ENCODE measurements around the gene PF4V1. TPM values are rescaled to one million over a fixed set of nuclear protein-coding genes. Genes with fewer than 3 reads are reported as not detected.

The PF4V1 gene
- total RNA-seq, 1 donor from 2014 or later: not detected

DNA sequence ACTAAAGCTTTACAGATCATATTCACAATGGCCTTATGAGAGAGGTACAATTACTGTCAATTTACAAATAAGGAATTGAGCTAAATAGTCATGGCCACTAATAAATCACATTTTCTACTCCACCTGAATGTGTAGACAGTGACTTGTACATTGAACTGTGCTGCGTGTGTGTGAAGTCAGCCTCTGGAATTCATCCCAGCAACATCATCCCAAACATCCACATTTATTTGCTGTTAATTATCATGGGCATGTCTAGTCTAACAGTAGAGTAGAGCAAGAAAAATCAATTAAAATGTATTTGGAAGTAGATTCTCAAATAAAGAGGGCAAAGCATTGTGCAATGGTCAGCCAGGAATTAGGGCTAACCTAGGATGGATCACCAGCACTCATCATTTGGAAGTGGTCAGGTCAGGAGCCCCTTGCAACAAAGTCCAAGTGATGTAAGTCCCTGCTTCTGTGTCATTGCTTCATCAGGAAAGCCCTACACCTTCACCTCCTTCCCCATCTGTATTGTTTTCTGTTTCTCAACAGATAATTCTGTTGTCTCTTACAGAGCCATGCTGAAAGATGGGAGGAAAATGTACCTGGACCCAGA lies 4.8 kb upstream of the PF4V1 start:
- H3K9me3 ChIP-seq (ENCODE audit: insufficient read depth, low read depth, low read length): no peaks in the 10 kb centered on the region
- FAIRE-seq: no peak
- H3K36me3 Mint-ChIP-seq (ENCODE audit: low read depth, unreplicated experiment): no peaks in the 10 kb centered on the region
- H3K4me3 ChIP-seq (ENCODE audit: insufficient read depth, low read depth, low read length): no peak overlapping the region
- no peak overlapping the region for H3K27ac ChIP-seq (ENCODE audit: low read depth, low read length)
- no peaks in the 10 kb centered on the region for H3K79me2 ChIP-seq (ENCODE audit: insufficient read depth, low read length)
- no peak overlapping the region for H3K4me3 Mint-ChIP-seq (ENCODE audit: unreplicated experiment)
- no peaks in the 10 kb centered on the region for H3K36me3 ChIP-seq (ENCODE audit: insufficient read depth, low read length)
- H3K4me1 Mint-ChIP-seq (ENCODE audit: low read depth, unreplicated experiment): peaks cover 9% of the 10 kb centered on the region
- H3K4me2 ChIP-seq (ENCODE audit: low read length): no peak overlapping the region
- H3K4me1 ChIP-seq (ENCODE audit: insufficient read depth, low read length): peaks cover under 1% of the 10 kb centered on the region
- no peaks in the 10 kb centered on the region for H3K9me3 Mint-ChIP-seq (ENCODE audit: unreplicated experiment)
- no peak for TF ChIP-seq CTCF (IDR thresholded peaks at IDR 0.05; ENCODE audit: insufficient read depth, low read depth, low read length)
- no peak for TF ChIP-seq EZH2 (IDR thresholded peaks at IDR 0.05; ENCODE audit: insufficient read depth, low read length)
- DNase-seq (ENCODE audit: low read depth): no peak
- no peak overlapping the region for H3K27ac Mint-ChIP-seq (ENCODE audit: unreplicated experiment)
- no peak overlapping the region for H3K9ac ChIP-seq (ENCODE audit: low read length)
- H3K27me3 Mint-ChIP-seq (ENCODE audit: low read depth, unreplicated experiment): no peaks in the 10 kb centered on the region
- H3K27me3 ChIP-seq (ENCODE audit: insufficient read depth, low read length): no peaks in the 10 kb centered on the region
- no peaks in the 10 kb centered on the region for H4K20me1 ChIP-seq (ENCODE audit: insufficient read depth, low read length)
- no peak overlapping the region for H2AFZ ChIP-seq (ENCODE audit: low read depth, low read length)

DNA sequence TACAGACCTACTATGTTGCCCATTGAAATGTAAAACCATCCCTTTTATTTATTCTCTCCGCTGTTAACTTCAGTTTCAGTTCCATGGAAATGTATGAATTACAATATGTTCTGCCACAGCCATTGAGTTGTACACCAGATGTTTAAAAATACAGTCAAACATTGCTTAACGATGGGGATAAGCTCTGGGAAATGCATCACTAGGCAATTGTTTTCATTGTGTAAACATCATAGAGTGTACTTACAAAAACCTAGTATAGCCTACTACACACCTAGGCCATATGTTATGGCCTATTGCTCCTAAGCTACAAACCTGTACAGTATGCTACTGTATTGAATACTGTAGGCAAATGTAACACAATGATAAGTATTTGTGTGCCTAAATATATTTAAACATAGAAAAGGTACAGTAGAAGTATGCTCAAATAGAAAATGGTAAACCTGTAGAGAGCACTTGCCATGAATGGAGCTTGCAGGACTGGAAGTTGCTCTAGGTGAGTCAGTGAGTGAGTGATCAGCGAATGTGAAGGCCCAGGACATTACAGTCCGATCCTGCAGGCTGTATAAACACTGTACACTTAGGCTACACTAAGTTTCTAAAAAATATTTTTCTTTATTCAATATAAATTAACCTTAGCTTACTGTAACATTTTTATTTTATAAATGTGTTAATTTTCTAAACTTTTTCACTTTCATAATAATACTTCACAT lies 2.7 kb upstream of the PF4V1 start:
- Mint-ChIP-seq H3K4me1 (ENCODE audit: low read depth, unreplicated experiment) (peaks cover 10% of the 10 kb centered on the region), H3K4me3 (ENCODE audit: unreplicated experiment) (no peak overlapping the region), H3K9me3 (ENCODE audit: unreplicated experiment) (no peaks in the 10 kb centered on the region), H3K36me3 (ENCODE audit: low read depth, unreplicated experiment) (no peaks in the 10 kb centered on the region), H3K27ac (ENCODE audit: unreplicated experiment) (no peak overlapping the region), H3K27me3 (ENCODE audit: low read depth, unreplicated experiment) (no peaks in the 10 kb centered on the region)
- H3K27me3 ChIP-seq (ENCODE audit: insufficient read depth, low read length): no peaks in the 10 kb centered on the region
- H3K4me1 ChIP-seq (ENCODE audit: insufficient read depth, low read length): peaks cover 2% of the 10 kb centered on the region
- no peak overlapping the region for H2AFZ ChIP-seq (ENCODE audit: low read depth, low read length)
- H3K4me3 ChIP-seq (ENCODE audit: insufficient read depth, low read depth, low read length): no peak overlapping the region
- H3K36me3 ChIP-seq (ENCODE audit: insufficient read depth, low read length): no peaks in the 10 kb centered on the region
- DNase-seq (ENCODE audit: low read depth): no peak
- H3K27ac ChIP-seq (ENCODE audit: low read depth, low read length): no peak overlapping the region
- no peaks in the 10 kb centered on the region for H4K20me1 ChIP-seq (ENCODE audit: insufficient read depth, low read length)
- H3K4me2 ChIP-seq (ENCODE audit: low read length): no peak overlapping the region
- no peaks in the 10 kb centered on the region for H3K9me3 ChIP-seq (ENCODE audit: insufficient read depth, low read depth, low read length)
- H3K79me2 ChIP-seq (ENCODE audit: insufficient read depth, low read length): no peaks in the 10 kb centered on the region
- no peak for FAIRE-seq
- no peak overlapping the region for H3K9ac ChIP-seq (ENCODE audit: low read length)
- TF ChIP-seq EZH2 (IDR thresholded peaks at IDR 0.05; ENCODE audit: insufficient read depth, low read length) (no peak), CTCF (IDR thresholded peaks at IDR 0.05; ENCODE audit: insufficient read depth, low read depth, low read length) (no peak)

- Histone ChIP-seq H3K27me3 (ENCODE audit: insufficient read depth, low read length) (no peaks in the 10 kb centered on the region), H3K4me1 (ENCODE audit: insufficient read depth, low read length) (peaks cover 2% of the 10 kb centered on the region)
- FAIRE-seq: no peak
These were observed 1.8 kb upstream of the PF4V1 start for GRCh38 chr4:73851293-73851692.

More at GRCh38 chr4:73851293-73851692, 1.8 kb upstream of the PF4V1 start:
- DNase-seq (ENCODE audit: low read depth): no peak
- no peak for TF ChIP-seq CTCF (IDR thresholded peaks at IDR 0.05; ENCODE audit: insufficient read depth, low read depth, low read length)
- TF ChIP-seq EZH2 (IDR thresholded peaks at IDR 0.05; ENCODE audit: insufficient read depth, low read length): no peak
- Mint-ChIP-seq H3K27me3 (ENCODE audit: low read depth, unreplicated experiment) (no peaks in the 10 kb centered on the region), H3K4me3 (ENCODE audit: unreplicated experiment) (no peak overlapping the region), H3K9me3 (ENCODE audit: unreplicated experiment) (no peaks in the 10 kb centered on the region), H3K36me3 (ENCODE audit: low read depth, unreplicated experiment) (no peaks in the 10 kb centered on the region), H3K27ac (ENCODE audit: unreplicated experiment) (no peak overlapping the region), H3K4me1 (ENCODE audit: low read depth, unreplicated experiment) (peaks cover 14% of the 10 kb centered on the region)
- H3K27ac ChIP-seq (ENCODE audit: low read depth, low read length): no peak overlapping the region
- no peaks in the 10 kb centered on the region for H3K36me3 ChIP-seq (ENCODE audit: insufficient read depth, low read length)
- no peak overlapping the region for H3K4me2 ChIP-seq (ENCODE audit: low read length)
- no peaks in the 10 kb centered on the region for H4K20me1 ChIP-seq (ENCODE audit: insufficient read depth, low read length)
- H3K4me3 ChIP-seq (ENCODE audit: insufficient read depth, low read depth, low read length): no peak overlapping the region
- H3K9ac ChIP-seq (ENCODE audit: low read length): no peak overlapping the region
- no peaks in the 10 kb centered on the region for H3K79me2 ChIP-seq (ENCODE audit: insufficient read depth, low read length)
- H2AFZ ChIP-seq (ENCODE audit: low read depth, low read length): no peak overlapping the region
- no peaks in the 10 kb centered on the region for H3K9me3 ChIP-seq (ENCODE audit: insufficient read depth, low read depth, low read length)
